GM19328 (cell line): ENCODE measurements around the gene UFSP1.

Experiments
- ATAC-seq: cut with Tn5 transposase; IDR thresholded peaks from one replicate; pipeline ENCODE4 v1.9.1; 2021; ENCODE audit warnings: mild to moderate bottlenecking, moderate library complexity; ENCODE audit not compliant: unreplicated experiment

UFSP1 gene

DNA sequence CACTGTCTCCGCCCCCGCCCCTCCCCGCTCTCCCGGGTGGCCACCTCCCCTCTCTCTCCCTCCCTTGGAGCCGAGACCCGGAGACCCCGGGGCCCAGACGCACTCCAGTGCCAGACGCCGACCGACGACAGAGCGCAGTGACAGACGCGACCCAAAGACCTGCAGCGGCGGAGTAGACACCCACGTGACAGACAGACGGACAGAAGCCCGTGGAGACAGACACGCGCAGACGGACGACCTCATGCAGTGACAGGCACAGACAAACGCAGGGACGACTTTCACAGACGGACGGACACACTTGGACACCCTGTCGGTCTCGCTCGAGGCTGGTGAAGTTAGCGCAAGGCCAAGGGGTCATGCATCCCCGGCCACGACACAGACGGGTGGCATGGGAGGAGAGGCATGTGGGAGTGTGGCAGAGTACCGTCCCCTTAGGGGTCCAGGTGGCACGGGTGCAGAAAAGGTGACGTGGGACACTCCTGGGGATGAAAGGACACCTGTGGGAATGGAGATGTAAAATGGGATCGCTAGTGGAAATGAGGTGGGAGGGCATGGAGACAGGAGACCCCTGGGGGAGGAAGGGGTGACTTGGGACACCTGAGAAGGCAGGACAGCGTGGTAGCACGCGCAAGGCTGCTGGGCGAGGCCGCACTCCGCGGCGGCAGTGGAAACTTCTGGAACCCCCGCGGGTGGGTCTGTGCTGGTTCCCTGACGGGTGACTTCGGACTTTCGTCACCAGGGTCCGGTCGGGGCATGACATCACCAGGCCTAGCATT, 6.6 kb upstream of the UFSP1 start:
- ATAC-seq, result no peak

DNA sequence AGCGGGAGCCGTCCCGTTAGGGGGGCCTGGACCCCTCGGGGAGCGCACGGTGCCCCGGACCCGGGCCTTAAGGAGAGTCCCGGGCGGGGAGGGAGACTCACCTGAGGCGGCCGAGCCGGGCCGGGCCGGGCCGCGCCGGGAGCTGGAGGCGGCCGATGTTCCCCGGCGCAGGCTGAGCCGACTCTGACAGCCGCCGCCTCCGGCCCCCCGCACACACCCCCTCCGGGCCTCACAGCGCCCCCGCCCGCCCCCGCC, 6.1 kb upstream of the UFSP1 start, which contains the start of gene ACHE:
Gene ACHE, minus strand, starts transcription at position 188 of the 255 bp plus-strand sequence. CDS start 1,656 bp downstream, outside the sequence.
- ATAC-seq, result no peak

DNA sequence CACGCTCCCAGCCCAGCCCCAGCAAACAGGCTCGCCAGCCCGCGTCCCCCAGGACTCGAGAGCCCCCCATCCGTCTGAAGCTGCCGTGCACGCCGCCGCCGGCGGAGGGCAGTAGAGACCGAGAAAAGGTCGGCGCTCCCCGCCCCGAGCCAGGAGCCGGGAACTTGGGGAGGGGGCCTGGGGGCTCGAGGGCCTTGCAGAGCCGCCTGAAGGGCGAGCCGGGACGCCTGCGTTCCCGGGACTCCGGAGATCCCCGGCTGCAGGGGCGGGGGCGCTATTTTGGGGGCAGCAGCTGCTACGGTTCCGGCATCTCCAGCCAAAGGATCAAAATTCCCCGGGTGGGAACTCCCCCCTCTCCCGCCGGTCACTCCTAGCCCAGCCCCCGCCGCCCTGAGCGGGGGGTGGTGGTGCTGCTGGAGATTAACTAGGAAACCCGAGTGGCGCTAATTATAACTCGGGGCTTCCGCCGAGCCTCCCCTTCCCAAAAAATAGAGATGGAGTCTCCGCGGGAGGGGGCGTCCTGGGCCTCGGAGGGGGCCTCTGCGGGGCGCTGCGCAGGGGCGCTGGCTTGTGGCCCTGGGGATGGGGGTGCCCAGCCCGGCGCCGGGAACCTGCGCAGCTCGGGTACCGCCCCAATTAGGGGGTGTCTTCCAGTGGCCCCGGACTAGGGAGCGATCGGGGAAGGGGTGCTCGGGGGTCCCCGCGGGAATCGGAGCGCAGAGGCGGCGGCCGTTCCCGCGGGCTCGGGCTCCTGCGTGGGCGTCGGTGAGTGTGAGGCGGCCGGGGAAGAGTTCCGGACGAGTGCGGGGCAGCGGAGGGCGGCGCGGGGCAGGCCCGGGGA, 5.6 kb upstream of the UFSP1 start:
- no peak for ATAC-seq

DNA sequence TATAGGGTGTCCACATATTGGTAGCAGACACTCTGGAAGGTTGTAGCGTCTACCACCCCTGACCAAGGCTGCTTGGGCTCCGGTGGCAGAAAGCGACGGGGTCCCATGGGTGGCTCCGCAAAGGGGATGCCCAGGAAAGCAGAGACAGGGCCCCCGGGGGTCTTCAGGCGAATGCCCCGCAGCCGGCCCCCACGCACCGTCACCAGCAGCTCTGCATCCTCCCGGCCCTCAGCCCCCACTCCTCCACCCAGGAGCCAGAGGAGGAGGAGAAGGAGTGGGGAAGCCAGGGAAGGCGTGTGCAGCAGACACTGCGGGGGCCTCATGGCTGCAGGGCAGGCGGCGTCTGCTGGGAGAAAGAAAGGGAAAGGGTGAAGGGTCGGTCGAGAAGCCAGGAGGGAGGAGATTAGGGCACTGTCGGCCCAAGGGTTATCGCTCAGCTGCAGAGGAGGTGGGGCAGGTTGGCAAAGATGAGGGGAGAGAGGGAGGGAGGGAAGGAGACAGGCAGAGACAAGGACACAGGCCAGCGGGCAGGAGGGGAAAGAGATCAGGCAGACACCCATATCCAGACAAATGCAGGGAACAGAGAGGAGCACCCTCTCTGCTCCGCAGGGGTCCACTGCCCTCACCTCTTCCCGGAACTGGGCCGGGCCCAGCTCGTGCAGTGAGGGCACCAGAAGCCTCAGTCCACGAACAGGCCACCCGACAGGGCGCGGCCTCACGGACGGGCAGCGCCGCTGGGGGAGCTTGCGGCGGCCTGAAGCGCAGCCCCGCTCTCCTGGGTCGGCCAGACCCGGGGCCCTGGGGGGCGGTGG, 4.6 kb upstream of the UFSP1 start:
- ATAC-seq, result no peak

DNA sequence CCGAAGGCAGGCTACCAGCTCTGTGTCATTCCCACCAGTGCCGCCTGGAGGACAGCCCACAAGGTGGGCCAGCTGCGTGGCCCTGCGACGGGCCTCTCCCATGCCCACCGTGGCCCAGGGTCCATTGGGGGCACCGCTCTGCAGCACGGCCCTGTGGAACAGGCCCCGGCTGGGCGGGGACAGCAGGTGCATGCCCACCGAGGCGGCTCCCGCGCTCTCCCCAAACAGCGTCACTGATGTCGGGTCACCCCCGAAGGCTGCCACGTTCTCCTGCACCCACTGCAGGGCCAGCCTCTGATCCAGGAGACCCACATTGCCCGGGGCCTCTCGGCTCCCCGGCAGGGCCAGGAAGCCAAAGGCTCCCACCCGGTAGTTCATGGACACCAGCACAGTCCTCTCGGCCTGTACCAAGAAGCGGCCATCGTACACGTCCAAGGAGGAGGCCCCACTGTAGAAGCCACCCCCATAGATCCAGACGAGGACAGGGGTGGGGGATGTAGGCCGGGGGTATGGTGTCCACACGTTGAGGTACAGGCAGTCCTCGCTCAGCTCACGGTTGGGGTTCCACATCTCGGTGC, 3.9 kb upstream of the UFSP1 start:
- no peak for ATAC-seq

DNA sequence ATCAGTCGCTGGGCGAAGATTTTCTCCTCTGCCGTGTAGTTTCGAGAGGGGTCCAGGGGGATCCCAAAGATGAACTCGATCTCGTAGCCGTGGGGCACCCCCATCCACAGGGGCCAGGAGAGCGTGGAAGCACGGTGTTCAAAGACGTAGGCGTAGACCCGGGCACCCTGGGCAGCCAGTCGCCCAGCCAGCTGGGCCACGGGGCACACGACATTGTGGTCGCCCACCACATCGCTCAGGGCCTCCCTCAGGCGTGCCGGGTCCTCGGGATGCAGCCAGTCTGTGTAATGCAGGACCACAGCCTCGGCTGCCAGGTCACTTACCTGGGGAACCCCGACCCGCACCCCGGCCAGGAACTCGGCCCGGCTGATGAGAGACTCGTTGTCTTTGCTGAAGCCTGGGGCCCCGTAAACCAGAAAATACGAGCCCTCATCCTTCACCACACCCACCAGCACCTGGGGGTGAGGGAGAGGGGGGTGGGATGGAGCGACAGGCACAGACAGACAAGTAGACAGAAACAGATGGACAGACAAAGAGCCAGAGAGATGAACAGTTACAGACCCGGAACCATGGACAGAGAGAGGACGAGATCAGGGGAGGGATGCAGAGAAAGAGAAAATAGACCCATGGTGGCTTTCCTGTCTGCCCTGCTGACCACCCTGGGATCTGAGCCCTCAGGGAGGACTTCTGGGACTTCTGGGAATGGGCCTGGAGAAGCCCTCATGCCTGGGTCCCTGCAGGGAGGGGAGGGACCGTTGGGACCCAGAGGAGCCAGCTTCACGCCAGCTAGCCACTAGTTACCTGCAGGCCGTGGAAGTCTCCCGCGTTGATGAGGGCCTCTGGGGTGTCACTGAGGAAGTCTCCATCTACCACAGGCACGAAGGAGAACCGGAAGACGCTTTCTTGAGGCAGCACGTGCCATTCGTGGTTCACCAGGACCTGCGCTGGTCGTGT, 3.1 kb upstream of the UFSP1 start:
- no peak for ATAC-seq

DNA sequence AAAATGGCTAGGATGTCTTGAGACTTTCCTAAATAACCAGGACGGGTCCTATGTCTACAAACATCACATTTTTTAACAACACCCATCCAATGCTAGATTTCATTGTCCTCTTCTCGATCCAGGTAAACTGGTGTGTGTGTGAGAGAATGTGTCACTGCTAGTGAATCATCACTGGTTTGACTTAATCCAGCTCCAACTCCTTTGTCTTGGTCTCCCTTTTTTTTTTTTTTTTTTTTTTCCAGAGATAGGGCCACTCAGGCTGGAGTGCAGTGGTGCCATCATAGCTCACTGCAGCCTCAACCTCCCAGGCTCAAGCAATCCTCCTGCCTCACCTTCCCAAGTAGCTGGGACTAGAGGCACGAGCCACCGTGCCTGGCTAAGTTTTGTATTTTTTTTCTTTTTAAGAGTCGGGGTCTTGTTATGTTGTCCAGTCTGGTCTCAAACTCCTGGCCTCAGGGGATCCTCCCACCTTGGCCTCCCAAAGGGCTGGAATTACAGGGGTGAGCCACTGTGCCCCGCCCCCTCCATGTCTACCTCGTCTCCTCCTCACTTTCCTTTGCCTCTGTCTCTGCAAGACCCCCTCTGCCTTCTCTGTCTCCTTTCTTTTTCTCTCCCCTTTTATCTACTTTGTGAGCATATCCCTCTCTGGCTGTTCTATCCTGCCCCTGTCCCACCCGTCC, 2.2 kb upstream of the UFSP1 start:
- ATAC-seq, result no peak

DNA sequence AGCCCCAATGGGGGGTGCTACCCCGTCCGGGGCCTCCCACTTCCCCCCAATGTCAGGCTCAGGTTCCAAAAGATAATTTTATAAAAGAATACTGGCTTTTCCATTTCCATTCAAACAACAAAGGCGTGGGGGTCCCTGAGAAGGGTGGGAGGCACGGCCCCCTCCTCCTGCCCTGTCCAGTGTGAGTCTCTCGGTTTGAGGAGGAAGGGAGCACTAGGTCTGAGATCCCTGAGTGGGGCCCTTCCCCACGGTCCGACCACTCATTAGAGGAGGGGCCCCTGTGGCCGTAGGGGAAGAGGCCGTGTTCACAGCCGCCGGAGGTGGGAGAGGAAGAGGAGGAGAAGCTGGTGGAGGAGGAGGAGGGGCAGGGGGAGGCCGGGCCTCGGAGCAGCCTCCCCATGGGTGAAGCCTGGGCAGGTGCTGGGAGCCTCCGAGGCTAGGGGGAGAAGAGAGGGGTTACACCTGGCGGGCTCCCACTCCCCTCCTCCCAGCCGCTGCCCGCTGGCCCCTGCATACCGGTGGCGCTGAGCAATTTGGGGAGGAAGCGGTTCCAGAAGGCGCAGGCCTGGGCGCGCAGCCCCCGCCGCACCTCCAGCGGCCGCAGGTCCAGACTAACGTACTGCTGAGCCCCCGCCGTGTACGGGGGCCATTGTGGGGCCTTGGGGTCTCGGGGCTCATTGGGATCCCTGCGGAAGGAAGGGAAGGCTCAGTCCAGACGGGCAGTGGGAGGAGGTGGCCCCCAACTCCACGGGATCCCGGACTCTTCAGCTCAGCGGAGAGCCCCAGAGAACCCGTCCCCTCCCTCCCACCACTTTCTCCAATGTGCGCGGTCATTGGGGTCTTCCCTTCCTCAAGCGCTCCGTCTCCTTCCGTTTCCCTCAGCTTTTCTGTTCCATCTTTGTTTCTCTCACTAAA, 1.4 kb upstream of the UFSP1 start:
- no peak for ATAC-seq

DNA sequence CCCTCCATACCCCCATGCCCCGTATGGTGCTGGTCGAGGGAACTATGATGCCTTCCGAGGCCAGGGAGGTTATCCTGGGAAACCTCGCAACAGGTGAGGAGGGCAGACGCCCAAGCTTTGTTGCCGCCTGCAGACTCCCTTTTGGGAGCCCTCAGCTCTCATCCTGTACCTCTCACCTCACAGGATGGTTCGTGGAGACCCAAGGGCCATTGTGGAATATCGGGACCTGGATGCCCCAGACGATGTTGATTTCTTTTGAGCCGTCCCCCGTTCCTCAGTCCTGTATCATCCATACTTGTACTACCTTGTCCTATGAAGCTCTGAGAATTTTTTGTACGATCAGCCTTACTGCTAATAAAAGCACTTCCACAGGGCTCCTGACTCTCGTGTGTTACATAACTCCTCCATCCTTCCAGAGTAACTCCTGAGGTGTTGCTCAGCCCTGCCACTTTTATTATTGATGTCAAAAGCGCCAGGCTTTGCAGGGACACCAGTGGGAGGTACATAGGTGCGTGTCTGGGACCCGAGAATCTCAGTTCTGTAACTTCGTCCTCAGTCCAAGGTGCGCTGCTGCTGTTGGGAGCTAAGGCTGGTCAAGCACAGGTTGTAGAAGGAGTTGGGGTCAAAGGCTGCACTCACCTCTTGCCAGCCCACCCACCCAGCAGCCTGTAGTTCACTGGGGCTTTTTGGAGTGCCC, 1.1 kb downstream of the UFSP1 start:
- ATAC-seq, result no peak

DNA sequence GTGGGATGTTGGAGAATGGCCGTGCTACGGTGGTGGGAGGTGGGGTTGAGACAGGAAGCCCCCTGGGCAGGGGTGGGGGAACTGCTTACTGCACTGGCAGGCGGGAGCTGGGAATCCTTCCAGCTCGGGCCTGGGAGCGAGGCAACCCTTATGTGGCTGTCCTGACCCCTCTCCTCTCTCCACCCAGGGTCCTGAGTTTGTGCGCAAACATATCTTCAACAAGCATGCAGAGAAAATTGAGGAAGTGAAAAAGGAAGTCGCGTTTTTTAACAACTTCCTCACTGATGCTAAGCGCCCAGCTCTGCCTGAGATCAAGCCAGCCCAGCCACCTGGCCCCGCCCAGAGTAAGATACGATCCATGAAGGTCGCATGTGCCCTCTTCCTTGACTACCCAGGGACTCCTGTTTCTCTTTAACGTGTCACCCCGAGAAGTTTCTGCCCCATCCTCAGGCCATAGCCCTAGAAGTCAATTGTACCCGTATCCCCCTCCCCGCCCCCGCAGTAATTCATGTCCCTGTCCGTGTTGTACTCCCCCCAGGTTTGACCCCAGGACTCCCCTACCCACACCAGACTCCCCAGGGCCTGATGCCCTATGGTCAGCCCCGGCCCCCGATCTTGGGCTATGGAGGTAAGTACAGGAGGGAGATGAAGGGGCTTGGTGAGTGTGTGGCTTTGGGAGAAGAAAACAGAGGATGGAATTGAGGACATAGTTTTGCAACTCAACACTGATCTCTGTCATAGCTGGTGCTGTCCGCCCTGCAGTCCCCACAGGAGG, 1.8 kb downstream of the UFSP1 start:
- ATAC-seq, result no peak

DNA sequence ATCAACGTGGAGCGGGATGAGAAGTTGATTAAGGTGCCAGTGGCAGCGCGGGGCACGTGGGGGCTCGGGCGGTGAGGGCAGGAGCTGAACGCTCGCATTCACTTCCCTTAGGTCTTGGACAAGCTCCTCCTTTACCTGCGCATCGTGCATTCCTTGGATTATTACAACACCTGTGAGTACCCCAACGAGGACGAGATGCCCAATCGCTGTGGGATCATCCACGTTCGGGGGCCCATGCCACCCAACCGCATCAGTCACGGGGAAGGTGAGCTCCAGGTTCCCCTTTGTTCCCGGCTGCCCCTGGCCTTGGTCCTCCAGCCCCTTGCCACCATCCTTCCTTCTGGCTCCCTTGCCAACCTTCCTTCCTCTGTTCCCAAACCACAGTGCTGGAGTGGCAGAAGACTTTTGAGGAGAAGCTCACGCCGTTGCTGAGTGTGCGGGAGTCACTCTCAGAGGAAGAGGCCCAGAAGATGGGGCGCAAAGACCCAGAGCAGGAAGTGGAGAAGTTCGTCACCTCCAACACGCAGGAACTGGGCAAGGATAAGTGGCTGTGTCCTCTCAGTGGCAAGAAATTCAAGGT, 2.5 kb downstream of the UFSP1 start:
- no peak for ATAC-seq

DNA sequence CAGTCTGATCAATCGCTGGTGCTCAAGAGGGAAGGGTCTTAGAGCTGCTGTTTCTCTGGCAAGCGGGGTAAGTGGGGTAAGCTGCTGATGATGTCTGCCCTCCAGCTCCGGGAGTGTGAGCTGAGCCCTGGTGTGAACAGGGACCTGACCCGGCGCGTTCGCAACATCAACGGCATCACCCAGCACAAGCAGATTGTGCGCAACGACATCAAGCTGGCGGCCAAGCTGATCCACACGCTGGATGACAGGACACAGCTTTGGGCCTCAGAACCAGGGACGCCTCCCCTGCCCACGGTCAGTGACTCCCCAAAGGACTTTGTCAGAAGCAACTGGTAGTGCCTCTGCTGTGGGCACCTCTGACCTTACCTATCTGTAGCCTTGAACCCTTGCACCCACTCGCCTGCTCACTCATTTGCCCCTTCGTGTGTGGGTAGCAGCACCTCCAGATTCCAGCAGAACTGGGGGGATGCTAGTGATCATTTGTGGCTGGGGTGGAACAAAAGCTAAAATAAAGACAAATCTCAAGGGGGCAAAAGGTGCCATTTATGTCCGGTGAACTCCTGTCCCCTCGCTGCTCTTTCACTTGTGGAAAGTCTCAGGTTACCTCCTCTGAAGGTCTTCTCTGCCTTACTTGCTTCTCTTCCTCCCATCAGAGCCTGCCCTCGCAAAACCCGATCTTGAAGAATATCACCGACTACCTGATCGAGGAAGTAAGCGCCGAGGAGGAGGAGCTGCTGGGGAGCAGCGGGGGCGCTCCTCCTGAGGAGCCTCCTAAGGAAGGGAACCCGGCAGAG, 3.2 kb downstream of the UFSP1 start:
- ATAC-seq, result no peak

DNA sequence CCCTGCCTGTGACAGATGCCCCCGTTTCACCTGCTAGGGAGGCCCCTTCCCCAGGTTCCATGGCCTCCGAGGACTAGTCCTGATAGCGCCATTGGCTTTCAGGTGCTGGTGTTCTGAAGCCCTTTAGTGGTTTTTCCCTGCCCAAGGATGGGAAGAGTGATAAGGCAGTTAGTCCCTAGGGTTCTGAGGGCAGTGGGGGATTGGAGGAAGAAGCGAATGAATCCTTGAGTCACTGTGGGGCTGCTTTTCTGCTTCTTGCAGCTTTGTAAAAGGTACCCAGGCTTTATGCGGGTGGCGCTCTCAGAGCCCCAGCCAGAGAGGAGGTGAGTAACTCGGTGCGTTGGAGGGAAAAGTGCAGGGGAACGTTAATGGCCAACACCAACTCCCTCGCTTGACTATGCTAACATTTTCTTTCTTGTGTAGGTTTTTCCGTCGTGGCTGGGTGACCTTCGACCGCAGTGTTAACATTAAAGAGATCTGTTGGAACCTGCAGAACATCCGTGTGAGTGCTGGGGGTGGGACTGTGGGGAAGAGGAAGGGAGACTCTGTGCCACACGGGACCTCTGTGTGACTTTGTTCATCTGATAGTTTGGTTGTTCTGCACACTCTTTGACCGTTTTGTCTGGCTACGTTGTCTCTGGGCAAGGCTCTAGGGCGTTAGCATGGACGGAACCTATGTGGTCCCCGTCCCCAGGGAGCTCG, 3.9 kb downstream of the UFSP1 start:
- no peak for ATAC-seq

DNA sequence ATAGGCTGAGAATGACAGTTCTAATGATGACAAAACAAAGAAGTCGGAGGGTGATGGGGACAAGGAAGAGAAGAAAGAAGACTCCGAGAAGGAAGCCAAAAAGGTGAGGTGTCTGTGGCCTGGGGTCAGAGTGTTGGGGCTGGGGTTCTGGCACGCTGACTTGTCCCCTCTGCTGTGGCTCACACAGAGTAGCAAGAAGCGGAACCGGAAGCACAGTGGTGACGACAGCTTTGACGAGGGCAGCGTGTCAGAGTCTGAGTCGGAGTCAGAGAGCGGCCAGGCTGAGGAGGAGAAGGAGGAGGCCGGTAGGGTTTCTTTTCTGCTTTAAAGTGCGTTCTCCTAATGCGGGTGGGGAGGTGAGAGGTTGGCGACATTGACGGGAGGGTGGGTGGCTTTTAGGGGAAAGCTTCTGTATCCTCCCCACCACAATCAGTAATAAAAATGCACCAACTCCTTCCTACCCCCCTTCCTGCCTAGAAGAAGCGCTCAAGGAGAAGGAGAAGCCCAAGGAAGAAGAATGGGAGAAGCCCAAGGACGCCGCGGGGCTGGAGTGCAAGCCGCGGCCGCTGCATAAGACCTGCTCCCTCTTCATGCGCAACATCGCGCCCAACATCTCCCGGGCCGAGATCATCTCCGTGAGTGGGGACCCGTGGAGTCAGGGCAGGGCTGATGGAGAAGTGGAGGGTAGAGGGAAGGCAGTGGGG, 4.6 kb downstream of the UFSP1 start:
- no peak for ATAC-seq
